ENCODE measurements around the gene NACC2.

The NACC2 gene

DNA sequence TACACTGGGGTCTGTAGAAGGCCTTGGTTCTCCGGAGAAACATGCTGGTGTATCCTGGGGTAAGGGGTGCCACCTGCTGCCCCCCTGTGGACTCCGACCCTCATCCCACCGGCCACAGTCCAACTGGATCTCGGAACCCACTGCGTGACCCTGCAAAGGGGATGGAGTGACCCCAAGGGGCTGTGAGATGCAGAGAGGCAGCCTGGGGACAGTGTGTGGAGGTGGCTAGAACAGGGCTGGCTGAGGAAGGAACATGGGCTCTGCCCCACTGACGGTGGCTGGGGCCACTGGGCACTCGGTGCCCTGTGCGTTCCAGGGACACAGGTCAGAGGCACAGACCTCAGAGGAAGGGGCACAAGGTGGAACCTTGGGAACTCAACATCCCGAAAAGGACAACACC lies 2.3 kb downstream of the NACC2 start:
- no peak for DNase-seq (ENCODE audit: low read depth)

DNA sequence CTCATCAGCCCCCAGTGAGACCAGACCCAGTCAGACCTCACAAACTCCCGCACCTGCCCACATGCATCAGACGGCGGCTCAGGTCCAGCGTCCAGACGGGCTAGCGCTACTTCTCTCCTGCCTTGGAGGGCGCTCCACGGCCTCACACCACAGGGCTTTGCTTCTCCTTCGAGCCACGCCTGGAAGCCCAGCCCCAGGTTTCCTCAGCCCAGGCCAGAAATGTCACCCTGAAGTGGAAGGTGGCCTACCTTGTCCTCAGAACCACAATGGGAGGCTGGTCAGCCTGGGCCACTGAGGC lies 2.8 kb downstream of the NACC2 start:
- DNase-seq (ENCODE audit: low read depth), result no peak

DNA sequence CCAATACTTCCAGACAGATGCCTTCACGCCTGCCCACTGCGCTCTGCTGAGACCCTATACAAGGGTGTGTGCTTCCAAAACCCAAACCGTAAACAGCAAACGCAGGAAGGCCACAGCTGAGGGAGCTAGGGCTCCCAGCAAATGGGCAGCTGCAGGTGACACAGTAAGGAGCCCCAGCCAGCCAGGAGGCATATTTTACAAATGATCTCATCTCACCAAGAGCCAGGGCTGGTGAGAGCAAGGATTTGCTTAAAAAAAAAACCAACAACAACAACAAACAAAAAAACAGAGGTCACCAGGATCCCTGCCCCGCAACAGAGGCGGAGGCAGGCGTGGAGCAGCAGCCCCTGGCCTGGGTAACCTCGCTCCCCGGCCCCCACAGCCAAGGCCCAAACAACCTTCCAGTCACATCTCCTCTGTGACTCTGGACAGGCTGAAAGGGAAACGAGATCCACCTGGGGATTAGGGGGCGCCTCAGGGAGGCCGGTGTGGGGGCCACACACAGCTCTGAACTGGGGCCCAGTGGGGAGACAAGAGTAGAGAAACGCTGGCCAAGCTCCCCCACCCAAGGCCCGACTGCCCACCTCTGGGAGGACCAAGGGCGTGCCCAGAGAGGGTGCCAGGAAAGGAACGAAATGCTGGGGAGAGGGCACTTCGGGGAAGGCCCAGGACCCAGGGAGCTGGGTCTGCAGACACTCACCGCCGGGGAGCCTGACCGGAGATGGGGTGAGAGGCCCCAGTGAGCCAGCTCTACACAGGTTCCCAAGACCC lies 3.3 kb downstream of the NACC2 start:
- DNase-seq (ENCODE audit: low read depth), result no peak

DNA sequence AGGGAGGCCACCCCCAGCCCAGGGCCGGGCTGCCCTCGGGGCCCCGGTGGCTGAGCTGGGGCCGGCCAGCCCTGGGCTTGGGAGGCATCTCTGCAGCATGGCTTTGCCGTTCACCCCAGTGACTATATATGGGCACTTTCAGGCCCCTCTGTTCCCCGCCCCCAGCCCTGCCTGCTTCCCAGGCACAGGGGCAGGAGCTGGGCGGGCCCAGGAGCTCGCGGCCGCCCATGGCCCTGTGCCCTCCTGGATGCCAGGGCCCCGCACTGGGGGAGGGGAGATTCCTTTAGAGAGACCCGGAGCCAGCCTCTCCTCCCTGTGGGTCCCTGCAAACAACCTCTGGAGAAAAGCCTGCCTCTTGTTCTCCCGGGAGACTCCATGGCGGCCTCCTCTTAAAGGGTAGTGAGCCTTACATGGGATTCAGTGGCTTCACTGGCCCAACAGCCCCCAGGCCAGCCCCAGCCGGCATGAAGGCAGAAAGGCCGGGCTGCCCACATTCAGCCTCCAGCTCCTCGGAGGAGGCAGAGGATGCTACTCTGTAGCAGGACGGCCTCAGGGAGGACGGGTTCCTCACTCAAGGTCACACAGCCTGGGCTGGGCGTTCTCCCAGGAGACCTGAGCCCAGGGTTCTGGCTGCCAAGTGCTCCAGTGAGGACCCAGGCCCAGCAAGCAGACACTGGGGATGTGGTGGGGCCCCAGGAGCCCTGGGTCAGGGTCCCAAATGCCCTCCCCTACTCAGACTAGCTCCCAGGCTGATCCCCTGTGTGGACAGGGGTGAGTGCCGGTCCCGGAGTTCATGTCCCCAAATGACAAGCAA lies 4.1 kb downstream of the NACC2 start:
- DNase-seq (ENCODE audit: low read depth), result no peak

DNA sequence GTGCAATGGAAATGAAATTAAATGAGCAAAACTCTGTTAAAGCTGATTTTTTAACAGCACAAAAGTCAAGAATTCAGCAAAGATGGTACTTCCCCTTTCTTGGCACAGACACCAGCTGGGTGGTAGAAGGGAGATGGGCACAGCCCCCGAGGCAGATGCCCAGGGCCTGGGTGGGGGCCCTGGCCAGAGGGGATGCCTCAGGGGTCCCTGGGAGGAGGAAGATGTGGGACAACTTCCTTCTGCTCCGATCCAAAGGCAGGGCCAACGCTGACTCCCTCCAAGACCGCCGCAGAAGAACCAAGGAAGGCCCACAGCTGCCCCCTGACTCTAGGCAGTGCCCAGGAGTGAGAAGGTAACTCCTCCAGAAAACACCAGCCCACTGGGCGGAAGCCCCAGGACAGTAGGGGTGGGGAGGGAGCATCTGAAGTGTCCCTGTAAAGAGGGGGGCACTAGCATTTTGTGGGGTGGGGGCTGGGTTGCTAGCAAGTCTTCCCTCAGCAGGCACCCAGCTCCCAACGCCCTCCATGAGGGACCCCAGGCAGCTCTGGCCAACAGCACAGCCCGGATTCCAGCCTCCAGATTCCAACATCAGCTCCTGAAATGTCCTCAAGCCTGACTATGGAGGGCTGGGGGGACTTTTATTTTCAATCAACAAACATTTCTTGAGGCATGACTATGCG lies 4.9 kb downstream of the NACC2 start:
- no peak for DNase-seq (ENCODE audit: low read depth)

DNA sequence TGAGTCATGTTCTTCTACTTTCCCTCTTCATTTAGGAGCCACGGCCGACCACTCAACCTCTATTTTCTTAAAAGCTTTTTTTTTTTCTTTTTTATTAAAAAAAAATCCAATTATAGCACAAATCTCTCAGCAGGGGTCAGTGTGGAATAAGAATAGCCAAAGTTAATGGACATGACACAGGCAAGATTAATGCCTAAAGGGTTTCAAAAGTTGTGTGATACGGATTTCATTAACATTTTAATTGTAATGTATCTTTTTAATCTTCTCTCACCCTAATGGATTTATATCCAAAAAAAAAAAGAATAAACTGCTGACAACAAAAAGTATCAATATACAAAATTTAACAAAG lies 5.4 kb downstream of the NACC2 start:
- no peak for DNase-seq (ENCODE audit: low read depth)

DNA sequence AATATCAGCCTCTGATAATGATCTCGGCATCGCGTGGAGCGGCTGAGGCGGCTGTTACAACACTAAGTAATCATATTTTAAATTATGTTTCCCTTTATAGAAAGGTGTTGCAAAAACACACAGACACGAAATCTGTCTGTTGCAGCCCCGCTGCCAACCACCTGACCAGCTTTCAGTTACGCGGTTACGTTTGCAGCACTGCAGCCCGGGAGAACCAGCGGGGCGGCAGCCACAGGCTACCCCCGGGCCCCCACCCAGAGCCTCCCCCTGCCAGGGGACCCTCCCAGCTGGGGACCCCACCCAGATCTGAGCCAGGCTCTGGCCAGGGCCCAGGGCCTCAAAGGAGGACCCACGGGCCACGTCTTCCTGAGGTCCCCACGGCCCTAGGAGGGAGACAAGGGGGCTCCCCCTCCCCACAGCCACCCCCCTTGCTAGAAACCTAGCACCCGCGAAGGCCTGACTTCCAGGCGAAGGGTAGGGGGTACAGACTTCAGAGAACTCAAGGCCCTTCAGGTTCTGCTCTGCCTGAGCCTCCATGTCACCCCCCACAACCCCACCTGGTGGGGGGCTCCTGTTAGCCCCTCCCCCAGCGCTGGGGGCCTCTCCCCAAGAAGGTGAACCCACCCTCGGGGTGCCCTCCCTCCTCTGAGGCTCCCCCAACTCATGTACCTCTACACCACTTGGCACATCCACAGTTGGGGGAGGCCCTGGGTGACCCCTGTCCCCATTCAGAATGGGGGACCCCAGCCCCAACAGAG lies 6.0 kb downstream of the NACC2 start:
- no peak for DNase-seq (ENCODE audit: low read depth)

DNA sequence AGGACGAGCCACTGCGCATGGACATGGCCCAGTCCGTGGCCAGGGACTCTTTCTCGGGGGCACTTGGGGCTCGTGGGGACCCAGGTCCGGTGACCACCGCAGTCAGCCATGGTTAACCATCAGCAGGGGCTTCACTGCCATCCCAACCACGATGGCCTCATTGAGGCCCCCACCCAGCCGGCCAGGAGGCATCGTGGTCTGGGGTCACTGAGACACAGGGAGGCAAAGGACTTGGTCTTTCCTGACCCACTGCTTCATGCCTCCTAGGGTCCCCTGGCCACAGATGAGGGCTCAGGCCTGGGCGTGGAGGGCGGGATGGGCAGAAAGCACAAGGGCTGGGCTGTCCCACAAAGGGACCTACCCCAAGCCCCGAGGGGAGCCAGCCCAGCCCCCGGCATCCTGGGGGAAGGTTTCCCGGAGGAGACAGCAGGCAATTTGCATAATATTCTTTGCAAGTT lies 6.6 kb downstream of the NACC2 start:
- no peak for DNase-seq (ENCODE audit: low read depth)

DNA sequence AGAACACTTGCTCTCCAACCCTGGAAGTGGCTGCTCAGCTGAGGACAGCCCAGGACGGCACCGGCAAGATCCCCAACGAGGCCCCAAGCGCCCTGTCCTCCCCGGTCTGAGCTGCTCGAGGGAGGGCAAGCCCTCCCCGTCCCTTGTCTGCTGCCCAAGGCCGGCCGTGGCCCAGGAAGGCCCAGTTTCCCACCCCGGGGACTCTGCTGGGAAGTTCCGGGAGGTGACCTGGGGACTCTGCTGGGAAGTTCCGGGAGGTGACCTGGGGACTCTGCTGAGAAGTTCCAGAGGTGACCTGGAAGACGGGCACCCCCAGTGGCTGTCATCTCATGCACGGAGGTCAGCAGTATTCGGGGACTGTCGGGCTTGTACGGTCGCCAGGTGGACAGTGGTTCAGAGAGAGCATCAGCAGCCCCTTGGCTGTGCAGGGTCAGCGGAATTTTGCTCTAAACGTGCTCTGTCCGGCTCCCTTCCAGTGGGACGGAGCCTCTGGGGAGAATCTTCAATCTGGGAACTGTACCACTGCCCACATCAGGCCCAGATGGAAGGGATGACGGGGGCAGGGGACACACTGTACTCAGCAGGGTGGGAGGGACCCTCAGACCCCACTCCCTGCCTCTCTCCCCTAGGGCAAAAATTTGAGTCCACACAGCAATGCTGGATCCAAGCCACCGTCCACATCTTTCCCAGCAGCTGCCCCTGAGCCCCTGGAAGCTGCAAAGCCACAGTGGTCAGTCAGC lies 7.2 kb downstream of the NACC2 start:
- DNase-seq (ENCODE audit: low read depth), result no peak

DNA sequence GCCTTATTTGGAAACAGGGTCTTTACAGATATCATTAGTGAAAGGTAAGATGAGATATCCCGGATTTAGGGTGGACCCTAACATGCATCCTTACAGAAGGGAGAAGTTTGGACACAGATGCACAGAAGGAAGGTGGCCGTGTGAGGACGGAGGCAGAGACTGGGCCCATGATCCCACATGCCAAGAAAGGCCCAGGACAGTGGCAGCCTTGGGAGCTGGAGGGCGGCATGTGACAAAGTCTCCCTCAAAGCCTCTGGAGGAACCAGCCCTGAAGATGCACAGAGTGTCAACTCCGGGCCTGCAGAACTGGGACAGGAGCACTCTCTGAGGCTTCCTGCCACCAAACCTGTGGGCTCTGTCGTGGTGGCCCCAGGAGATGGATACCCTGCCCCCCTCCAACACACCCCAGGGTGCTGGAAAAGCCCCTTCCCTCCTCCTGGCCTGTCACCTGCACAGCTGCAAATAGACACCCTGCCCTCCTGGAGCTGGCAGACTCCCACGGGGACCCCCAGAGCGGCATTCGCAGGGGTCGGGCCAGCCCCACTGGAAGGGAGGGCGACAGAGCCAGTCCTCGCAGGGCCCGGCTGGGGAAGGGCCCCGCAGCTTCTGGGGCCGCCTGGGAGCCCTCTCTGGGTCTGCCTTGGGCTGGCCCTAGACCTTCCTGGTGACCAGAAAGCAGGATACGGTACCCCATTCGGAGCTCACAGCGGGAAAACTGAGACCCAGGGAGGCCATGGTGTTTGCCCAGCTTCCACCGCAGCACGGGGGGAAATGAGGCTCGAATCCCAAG lies 7.9 kb downstream of the NACC2 start:
- DNase-seq (ENCODE audit: low read depth), result no peak

DNA sequence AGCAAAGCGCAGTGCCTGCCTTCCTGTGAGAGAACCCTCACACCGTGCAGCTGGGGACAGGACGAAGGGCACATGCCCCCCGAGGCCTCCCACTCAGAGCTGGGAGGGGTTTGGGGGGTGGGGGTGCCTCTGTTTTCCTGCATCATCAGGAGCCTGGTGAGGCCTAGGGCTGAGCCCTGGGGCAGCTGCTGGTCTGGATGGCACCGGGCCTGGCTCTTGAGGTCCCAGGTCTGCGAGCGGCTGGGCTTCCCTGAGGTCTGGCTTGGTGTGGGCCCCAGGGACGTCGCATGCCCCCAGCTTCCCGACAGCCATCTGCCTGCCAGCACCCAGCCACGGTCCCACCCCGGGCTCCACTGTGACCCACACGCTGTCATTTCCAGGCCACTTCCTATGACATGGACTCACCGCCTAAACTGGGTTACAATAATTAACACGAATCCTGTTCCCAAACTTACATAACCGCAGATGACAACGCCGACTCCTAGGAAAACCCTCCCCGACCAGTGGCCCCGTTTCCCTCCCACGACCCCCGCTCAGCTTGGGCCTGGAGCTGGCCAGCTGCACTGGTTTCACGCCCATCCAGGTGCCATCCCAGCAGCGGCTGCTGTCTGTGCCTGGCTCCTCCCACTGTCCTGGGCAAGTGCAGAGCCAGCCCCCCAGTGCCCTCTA lies 8.7 kb downstream of the NACC2 start:
- no peak for DNase-seq (ENCODE audit: low read depth)

DNA sequence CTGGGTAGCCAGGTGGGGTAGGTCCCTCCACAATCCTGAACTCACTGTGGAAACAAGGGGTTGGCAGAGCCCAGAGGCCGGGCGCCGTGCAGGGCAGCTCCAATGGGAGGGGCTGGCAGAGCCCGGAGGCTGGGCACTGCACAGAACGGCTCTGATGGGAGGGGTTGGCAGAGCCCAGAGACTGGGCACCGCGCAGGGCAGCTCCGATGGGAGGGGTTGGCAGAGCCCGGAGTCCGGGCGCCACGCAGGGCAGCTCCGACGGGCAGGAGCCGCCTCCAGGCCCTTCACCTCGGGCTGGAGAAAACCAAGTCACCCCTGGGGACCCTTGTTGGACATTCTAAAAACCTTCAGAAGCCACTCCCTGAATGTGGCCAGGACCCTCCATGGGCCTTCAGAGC lies 9.3 kb downstream of the NACC2 start:
- no peak for DNase-seq (ENCODE audit: low read depth)

DNA sequence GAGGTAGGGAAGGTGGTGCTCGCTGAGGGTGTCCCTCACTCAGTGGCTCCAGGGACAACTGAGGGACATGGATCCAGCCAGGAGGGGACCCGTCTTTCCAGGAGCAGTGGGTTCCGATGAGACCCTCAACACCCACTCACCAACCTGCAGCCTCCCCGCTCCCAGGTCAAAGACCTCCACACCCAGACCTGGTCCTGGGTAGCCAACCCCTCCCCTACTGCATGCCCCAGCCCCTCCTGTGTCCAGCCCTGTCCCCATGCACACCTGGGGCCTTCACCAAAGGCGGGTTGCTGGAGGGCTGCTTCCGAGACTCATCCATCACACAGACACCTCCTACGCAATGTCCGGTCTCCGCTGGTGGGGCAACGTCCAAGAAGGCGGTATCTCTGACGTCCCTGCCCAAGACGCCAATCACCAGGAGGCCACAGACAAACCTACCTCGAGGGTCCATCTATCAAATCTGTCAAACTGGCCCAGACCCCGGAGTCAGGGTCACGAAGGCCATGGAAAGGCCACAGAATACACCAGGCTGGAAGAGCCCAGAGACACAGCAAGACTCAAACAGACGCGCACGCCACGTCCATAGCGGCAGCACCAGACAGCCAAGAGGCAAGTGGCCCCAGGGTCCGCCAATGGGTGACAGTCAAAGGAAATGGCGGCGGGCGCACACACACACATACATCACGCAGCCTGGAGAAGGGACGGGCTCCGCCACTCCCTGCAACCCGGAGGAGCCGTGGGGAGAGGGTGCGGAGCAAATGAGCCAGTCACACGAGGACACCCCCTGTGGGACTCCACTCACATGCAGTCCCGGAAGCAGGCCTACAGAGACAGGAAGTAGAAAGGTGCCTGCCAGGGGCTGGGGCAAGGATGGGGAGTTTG lies 10.8 kb downstream of the NACC2 start:
- no peak for DNase-seq (ENCODE audit: low read depth)

DNA sequence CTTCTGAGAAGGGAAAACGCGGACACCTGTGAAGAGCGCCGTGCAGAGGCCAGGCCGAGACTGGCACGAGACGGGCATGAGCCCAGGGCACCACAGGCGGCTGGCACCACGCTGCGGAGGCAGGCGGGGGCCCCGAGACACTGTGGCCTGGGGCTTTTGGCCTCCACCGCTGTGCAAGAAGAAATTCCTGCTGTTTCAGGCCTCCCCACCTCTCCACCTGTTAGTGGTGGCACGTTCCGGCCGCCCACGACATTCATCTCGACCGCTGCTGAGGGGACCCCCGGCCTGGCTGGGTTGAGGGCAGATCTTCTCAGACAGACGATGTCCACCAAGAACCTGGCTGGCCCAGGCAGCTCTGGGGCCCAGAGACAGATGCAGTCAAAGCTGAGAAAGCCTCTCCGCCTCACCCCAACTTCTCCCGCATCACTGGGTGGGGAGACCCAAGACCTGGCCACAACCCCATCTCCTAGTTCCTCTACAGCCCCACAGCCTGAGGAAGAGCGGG lies 11.5 kb downstream of the NACC2 start:
- DNase-seq (ENCODE audit: low read depth), result no peak

DNA sequence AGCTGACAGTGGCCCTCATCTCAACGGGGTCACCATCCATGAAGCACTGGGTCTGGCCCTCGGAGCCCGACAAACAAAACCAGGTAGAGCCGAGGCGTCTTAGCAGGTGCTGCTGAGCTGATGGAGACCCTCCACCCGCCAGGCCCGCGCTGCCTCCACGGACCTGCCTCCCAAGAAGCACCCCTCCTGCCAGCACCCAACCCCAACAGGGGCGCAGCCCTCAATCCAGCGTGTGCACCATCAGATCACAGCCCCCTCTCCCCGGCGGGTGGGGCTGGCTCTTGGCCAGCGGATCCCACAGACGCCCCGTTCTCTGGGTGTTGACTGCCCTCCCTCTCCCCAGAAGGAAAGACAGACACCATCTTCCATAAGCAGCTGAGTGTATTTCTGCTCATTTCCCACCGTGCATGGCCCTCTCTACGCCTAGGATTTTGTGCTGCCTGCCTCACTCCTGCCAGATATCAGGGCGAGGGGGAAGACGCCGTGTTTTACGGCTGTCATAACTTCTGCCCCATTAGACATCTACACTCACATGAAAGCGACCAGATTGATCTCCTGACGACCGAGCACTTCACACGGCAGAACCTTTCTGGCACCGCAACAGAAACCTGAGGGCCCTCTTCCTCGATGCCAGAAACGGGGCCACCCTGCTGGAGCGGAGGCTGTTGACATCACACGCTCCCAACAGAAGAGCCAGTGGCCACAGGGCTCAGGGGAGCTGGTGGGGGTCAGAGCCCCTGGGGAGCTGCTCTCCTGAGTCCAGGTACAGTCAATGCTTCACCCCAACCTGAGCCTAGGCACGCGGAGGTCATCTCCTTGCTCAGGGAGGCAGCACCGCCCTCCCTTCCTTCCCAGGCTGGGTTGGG lies 12.4 kb downstream of the NACC2 start:
- DNase-seq (ENCODE audit: low read depth), result no peak

DNA sequence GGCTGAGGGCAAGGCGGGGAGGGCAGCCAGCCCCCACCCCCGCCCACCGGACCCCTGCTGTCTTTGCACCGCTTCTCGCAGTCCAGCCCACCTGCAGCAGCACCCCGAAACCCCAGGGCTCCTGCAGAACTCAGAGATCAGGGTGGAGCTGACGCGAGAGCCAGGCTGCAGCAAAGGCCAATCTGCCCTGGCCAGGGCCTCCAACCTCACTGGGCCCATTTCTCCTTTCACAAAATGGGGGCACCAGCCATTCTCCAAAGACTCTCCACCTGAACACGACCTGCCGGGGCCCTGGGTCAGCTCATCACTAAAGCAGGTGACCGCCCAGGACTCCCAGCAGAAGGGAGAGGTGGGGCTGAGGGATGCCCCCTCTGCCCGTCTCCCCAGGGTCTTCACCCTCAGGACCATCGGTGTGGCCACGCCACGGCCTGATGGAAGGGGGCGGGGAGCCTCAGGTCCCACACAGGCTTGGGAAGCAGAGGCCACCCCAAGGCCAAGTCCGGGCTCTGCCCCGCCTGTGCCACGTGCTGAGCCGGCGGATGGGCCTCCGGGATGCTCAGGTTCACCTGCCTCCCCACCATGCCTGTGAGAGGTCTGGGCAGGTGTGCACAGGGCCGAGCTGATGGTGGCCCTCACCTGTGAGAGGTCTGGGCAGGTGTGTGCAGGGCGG lies 13.1 kb downstream of the NACC2 start:
- no peak for DNase-seq (ENCODE audit: low read depth)

DNA sequence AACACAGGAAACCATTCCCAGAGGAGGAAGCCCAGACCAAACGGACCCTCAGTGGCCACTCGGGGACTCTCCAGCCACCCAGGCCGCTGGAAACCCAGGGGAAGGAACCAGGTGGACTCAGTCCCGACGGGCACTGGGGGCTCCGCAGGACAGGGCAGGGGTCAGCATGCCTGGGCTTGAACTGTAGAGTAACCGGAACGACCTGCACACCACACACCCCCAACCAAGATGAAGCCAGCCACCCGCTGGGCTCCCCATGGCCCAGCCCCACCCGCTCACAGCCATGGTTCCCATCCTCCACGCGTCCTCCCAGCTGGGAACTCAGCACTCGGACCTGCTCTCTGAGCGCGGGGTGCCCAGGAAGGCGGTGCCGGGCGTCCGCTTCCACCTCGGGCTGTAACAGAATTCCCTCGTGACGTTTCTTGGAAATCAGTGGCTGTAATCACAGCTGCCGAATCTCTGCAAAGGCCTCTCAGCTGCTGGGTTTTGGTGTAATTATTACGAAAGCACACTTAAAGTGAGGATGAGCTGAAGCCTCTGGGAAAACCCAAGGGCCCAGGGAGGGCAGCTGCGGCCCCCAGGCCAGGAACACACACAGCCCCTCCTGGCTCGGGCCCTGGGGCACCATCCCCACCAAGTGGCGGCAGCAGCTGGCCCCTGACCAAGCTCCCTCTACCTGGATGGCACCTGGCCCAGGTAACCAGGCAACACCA lies 13.8 kb downstream of the NACC2 start:
- no peak for DNase-seq (ENCODE audit: low read depth)
